Astrocyte of the spinal cord (primary cell): ENCODE data around the gene WHRN.
A peak's percentile ranks its signal among the peaks of the same experiment; 100 is the strongest.

ENCODE experiments used
- DNase-seq: peaks from one replicate; pipeline ENCODE4 v3.0.0; 2011; ENCODE audit warnings: low read depth, low spot score
- H3K4me3 ChIP-seq: 2 replicates; pipeline ENCODE4 v1.5.1; 2011; ENCODE audit warnings: low read depth, mild to moderate bottlenecking, low read length, moderate library complexity
- CTCF ChIP-seq: IDR thresholded peaks from 2 replicates; pipeline ENCODE4 v1.5.1; 2012; ENCODE audit warnings: low read depth, mild to moderate bottlenecking, low read length, inconsistent platforms
- in situ Hi-C: cut with HindIII; loops from 2 replicates; pipeline ENCODE4 v1.10.0; 2017; ENCODE audit warnings: low sequenced_read_pairs

Gene WHRN

DNA sequence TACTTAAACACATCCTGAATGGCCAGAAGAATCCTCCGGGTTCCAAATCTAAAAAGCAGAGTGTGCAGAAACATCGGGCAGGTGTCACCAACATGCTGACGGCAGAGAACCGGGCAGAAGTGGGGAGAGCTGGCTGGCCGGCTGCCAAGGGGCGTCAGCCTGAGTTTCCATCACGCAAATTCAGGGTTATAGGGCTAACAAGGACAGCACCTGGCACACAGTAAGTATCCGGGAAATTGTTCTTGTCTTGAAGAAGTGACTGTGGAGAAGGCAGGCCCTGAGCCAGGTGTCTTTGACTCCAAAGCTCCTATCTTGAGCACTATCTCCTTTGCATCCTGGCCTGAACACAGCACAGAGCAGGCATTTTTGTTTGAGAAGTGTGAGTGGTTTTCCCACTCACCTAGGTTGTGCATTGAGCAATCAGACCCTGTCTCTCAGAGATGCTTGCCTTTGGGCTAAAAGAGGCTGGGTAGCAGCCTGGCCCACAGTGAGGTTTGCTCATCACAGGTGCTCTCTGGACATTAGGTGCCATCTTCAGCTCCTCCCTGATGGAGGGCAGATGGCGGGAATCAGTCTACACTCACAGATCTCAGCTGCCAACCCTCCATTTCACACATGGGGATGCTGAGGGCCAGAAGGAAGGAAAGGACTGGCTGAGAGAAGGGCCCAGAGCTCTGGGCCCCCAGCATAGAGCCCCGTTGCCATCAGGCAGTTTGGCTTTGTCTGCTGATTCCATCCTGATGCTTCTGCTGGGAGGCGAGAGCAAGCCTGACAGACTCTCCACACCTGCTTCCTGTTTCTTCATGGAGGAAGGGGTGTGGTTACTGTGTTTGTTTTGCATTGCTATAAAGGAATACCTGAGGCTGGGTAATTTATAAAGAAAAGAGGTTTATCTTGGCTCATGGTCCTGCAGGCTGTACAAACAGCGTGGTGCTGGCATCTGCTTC lies 52.8 kb downstream of the WHRN start:
- no peak for TF ChIP-seq CTCF
- no peak overlapping the region for H3K4me3 ChIP-seq
- DNase-seq, result no peak
- in situ Hi-C loops, result no loop called here

GRCh38 chr9:114451707-114452031 lies 53.6 kb downstream of the WHRN start:
- no peak for DNase-seq
- in situ Hi-C loops, result no loop called here
- H3K4me3 ChIP-seq, result no peak overlapping the region
- no peak for TF ChIP-seq CTCF

GRCh38 chr9:114450833-114451706 lies 54.2 kb downstream of the WHRN start:
- in situ Hi-C loops, result no loop called here
- H3K4me3 ChIP-seq, result no peak overlapping the region

GRCh38 chr9:114450181-114450580 lies 55.1 kb downstream of the WHRN start:
- DNase-seq, result no peak
- no peak overlapping the region for H3K4me3 ChIP-seq
- in situ Hi-C loops, result no loop called here
- no peak for TF ChIP-seq CTCF

More at GRCh38 chr9:114450833-114451706, 54.2 kb downstream of the WHRN start:
- no peak for TF ChIP-seq CTCF
- no peak for DNase-seq

DNA sequence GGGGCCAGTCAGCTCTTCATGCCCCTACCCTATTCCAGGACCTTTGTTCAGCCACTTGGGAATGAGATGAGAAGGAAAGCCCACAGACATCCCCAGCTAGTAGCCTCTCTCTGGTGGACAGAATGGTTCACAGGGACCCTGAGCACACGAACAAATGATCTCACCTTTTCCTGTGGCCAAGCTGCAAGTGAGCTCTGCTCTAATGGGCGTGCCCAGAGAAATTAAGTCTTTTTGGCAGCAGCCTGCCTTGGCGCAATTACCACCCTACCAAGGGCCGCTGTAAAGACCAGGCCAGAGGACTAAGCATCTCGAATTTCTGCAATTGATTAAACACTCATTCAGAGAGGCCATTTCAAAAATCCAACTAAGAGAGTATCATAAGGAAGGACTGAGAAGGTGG lies 56.0 kb downstream of the WHRN start:
- in situ Hi-C loops, result no loop called here
- H3K4me3 ChIP-seq, result no peak overlapping the region
- DNase-seq, result no peak
- no peak for TF ChIP-seq CTCF

GRCh38 chr9:114448706-114449105 lies 56.6 kb downstream of the WHRN start:
- no peak overlapping the region for H3K4me3 ChIP-seq
- peak; percentile 55 for DNase-seq
- no peak for TF ChIP-seq CTCF
- in situ Hi-C loops, result no loop called here
